ENCODE results near the gene CCDC187. TPM values are rescaled to one million over a fixed set of nuclear protein-coding genes. Genes with fewer than 3 reads are reported as not detected.

The CCDC187 gene
- total and polyA plus RNA-seq, 2 of the 4 experiments (the other 2 are of a cell fraction), result not detected

DNA sequence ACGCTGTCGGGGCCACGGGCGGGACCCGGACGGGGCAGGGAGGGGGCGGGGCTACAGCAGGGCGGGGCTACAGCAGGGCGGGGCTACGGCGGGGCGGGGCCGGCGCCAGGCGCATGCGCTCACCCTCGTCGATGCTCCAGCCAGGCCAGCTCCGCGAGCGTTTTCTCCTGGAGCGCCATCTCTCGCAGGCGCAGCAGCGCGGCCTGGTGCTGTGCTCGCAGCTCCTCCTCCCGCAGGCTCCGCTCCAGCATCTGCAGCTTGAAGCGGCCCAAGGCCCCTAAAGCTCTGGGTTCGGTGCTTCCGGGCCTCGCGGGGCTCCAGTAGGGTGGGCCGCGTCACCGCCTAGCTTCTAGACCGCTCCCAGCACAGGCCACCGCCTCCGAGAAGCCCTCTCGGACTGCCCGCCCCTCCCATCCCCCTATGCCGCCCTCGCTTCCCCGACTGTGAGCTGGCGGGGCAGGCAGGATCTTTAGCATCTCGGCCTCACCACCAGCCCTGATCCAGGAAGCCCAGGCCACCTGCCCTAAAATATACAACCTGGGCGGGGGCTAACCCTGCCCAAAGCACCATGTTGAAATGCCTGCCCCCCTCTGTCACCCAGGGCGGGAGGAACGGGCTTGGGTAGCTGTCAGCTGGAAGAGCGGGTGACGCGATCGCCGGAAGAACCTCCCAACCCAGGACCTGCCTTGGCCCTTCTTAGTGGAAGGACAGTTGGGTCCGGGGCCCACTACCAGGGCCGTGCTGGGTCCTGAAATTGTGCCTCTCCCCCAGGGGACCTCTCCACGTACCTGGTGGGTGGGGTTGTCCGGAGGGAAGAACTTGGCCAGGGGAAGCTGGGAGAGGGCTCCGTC, 36.4 kb downstream of the CCDC187 start:
- Histone ChIP-seq H3K23ac (ENCODE audit: low read depth, low read length) (no peak overlapping the region), H3K4me1 (ENCODE audit: control insufficient read depth, insufficient read depth, low read length) (peaks cover 3% of the 10 kb centered on the region; the same call in 1 of the 2 replicates), H2BK20ac (ENCODE audit: low read depth, low read length) (no peak overlapping the region), H3K9me3 (ENCODE audit: control insufficient read depth, insufficient read depth, low read length) (no peaks in the 10 kb centered on the region), H3K79me1 (ENCODE audit: low read depth in 1 of 2, low read length in 2 of 2) (no peaks in the 10 kb centered on the region), H3K14ac (replicated peaks; ENCODE audit: low read depth, low read length) (peak overlapping the region; percentile 81), H3K56ac (ENCODE audit: extremely low read depth, insufficient read depth, low read length) (peak overlapping the region; percentile 64; the same call in 1 of the 2 replicates), H3K27ac (ENCODE audit: insufficient read depth, low read length) (peak overlapping the region; percentile 41; the same call in 1 of the 2 replicates), H3K4me3 (ENCODE audit: insufficient read depth, low read depth, low read length) (peak overlapping the region; percentile 47), H4K5ac (ENCODE audit: low read depth, low read length) (peak overlapping the region; percentile 40; the same call in 1 of the 2 replicates), H2AK5ac (ENCODE audit: low read depth, low read length) (peak overlapping the region; percentile 33; the same call in 1 of the 2 replicates), H4K20me1 (ENCODE audit: insufficient read depth, low read length) (no peaks in the 10 kb centered on the region), H3K9me1 (ENCODE audit: insufficient read depth, low read length) (no peaks in the 10 kb centered on the region), H2AK9ac (replicated peaks; ENCODE audit: low read depth, low read length, poor library complexity) (peak overlapping the region; percentile 91), H3K27me3 (ENCODE audit: control insufficient read depth, insufficient read depth, low read length) (peaks cover 17% of the 10 kb centered on the region), H3K18ac (ENCODE audit: low read depth, low read length) (peak overlapping the region; percentile 20; the same call in 1 of the 2 replicates), H3K36me3 (ENCODE audit: control insufficient read depth, insufficient read depth, low read length) (no peaks in the 10 kb centered on the region), H3K4me2 (ENCODE audit: low read depth, low read length) (peak overlapping the region; percentile 88), H2BK15ac (ENCODE audit: low read depth, low read length) (no peak overlapping the region), H4K91ac (ENCODE audit: insufficient read depth, low read depth, low read length) (peak overlapping the region; percentile 37; the same call in 1 of the 2 replicates), H2BK5ac (ENCODE audit: low read depth, low read length, poor library complexity, severe bottlenecking) (no peak overlapping the region), H2AFZ (replicated peaks; ENCODE audit: low read length, poor library complexity) (peak overlapping the region; percentile 97), H3K4ac (ENCODE audit: low read depth, low read length) (peak overlapping the region; percentile 60), H4K8ac (ENCODE audit: low read depth in 2 of 2, low read length in 2 of 2) (peak overlapping the region; percentile 65 to 95; a peak in 3 of 4 replicates), H3K9ac (ENCODE audit: low read depth, low read length) (peak overlapping the region; percentile 48), H2BK120ac (ENCODE audit: low read depth, low read length) (no peak overlapping the region; the same call in 1 of the 2 replicates)
- in situ Hi-C loops (cut with MboI; ENCODE audit: low sequenced_read_pairs) (no loop called here), intact Hi-C loops (cut with micrococcal nuclease) (loop anchor here (5.0 kb wide), 1 partner anchor 665 kb away; no protein-coding TSS in a partner anchor), dilution Hi-C loops (cut with HindIII; ENCODE audit: low sequenced_read_pairs, unreplicated experiment) (no loop called here)
- ATAC-seq (ENCODE audit: low read depth) (peak; percentile 99), DNase-seq (peak; percentile 78)
- TF ChIP-seq NFE2L2 (IDR thresholded peaks at IDR 0.05; ENCODE audit: low read depth, low read length) (no peak), RAD21 (IDR thresholded peaks at IDR 0.05; ENCODE audit: low read length) (peak; percentile 45), FOS (IDR thresholded peaks at IDR 0.05; ENCODE audit: low read depth, low read length) (no peak), MAZ (IDR thresholded peaks at IDR 0.05; ENCODE audit: borderline replicate concordance, low read depth, low read length) (no peak), SMC3 (IDR thresholded peaks at IDR 0.05; ENCODE audit: low read depth, low read length) (peak; percentile 29), MAFK (IDR thresholded peaks at IDR 0.05; ENCODE audit: low read depth, low read length) (no peak)
- TF ChIP-seq, protein P1, sequence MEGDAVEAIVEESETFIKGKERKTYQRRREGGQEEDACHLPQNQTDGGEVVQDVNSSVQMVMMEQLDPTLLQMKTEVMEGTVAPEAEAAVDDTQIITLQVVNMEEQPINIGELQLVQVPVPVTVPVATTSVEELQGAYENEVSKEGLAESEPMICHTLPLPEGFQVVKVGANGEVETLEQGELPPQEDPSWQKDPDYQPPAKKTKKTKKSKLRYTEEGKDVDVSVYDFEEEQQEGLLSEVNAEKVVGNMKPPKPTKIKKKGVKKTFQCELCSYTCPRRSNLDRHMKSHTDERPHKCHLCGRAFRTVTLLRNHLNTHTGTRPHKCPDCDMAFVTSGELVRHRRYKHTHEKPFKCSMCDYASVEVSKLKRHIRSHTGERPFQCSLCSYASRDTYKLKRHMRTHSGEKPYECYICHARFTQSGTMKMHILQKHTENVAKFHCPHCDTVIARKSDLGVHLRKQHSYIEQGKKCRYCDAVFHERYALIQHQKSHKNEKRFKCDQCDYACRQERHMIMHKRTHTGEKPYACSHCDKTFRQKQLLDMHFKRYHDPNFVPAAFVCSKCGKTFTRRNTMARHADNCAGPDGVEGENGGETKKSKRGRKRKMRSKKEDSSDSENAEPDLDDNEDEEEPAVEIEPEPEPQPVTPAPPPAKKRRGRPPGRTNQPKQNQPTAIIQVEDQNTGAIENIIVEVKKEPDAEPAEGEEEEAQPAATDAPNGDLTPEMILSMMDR (conservative IDR thresholded peaks at IDR 0.05; ENCODE audit: low read depth, low read length), result peak; percentile 43
- WGBS, 2 experiments (ENCODE audit: extremely low coverage in 2 of 2, insufficient read length in 1 of 2), result 2% methylated on average over 11 of the region's 60 CpGs; no CpG with 5 or more reads in 1 of the 2 experiments
- no TSS peak for BruUV-seq (replicated peaks)
- CTCF ChIA-PET, result interaction anchor here (0.5 to 0.6 kb wide), 2 partner anchors 425 to 554 kb away, joined by 3 read pairs; no protein-coding TSS in a partner anchor
- POLR2A ChIA-PET (ENCODE audit: unreplicated experiment), result interaction anchor here (1.0 kb wide), 1 partner anchor 18 kb away, joined by 3 read pairs; no protein-coding TSS in a partner anchor
